GM23248 (cell line): Measurements from ENCODE around the gene TMEM30A. TPM values are rescaled to one million over a fixed set of nuclear protein-coding genes. Genes with fewer than 3 reads are reported as not detected.
A peak's percentile ranks its signal among the peaks of the same experiment; 100 is the strongest.

Source experiments
- DNase-seq: peaks from one replicate; pipeline ENCODE4 v3.0.0-alpha.2; 2015
- H2AFZ ChIP-seq: fragments of 200-600 bp; sonication (generic); 2 replicates; pipeline ENCODE4 v1.6.1; 2016; ENCODE audit warnings: antibody characterized with exemption
- H3F3A ChIP-seq: fragments of 200-600 bp; sonication (generic); 2 replicates; pipeline ENCODE4 v1.6.1; 2016; ENCODE audit warnings: mild to moderate bottlenecking, antibody characterized with exemption, mixed run types; ENCODE audit not compliant: insufficient read depth
- H3K27ac ChIP-seq: fragments of 200-600 bp; sonication (generic); 2 replicates; pipeline ENCODE4 v1.5.1; 2016; ENCODE audit warnings: mild to moderate bottlenecking
- H3K27me3 ChIP-seq: fragments of 200-600 bp; sonication (generic); replicated peaks from 2 replicates; pipeline ENCODE4 v1.6.1; 2016; ENCODE audit warnings: mild to moderate bottlenecking; ENCODE audit not compliant: insufficient read depth
- H3K36me3 ChIP-seq: fragments of 200-600 bp; sonication (generic); 2 replicates; pipeline ENCODE4 v1.6.1; 2016; ENCODE audit warnings: low read depth, mild to moderate bottlenecking
- H3K4me1 ChIP-seq: fragments of 200-600 bp; sonication (generic); 2 replicates; pipeline ENCODE4 v1.6.1; 2016; ENCODE audit warnings: mild to moderate bottlenecking; ENCODE audit not compliant: insufficient read depth
- H3K4me2 ChIP-seq: fragments of 200-600 bp; sonication (generic); one replicate; pipeline ENCODE4 v1.6.1; 2016; ENCODE audit warnings: mild to moderate bottlenecking; ENCODE audit not compliant: unreplicated experiment
- H3K4me3 ChIP-seq: fragments of 200-600 bp; sonication (generic); 2 replicates; pipeline ENCODE4 v1.5.1; 2016; ENCODE audit warnings: mild to moderate bottlenecking
- H3K79me2 ChIP-seq: fragments of 200-600 bp; sonication (generic); 2 replicates; pipeline ENCODE4 v1.6.1; 2016; ENCODE audit warnings: mild to moderate bottlenecking; ENCODE audit not compliant: insufficient read depth
- H3K9ac ChIP-seq: fragments of 200-600 bp; sonication (generic); 2 replicates; pipeline ENCODE4 v1.6.1; 2016; ENCODE audit warnings: mild to moderate bottlenecking
- H3K9me2 ChIP-seq: fragments of 200-600 bp; sonication (generic); 2 replicates; pipeline ENCODE4 v1.6.1; 2016; ENCODE audit warnings: mixed run types, mild to moderate bottlenecking, moderate library complexity; ENCODE audit not compliant: insufficient read depth
- H3K9me3 ChIP-seq: fragments of 200-600 bp; sonication (generic); one replicate; pipeline ENCODE4 v1.6.1; 2017; ENCODE audit warnings: low read depth
- H4K20me1 ChIP-seq: fragments of 200-600 bp; sonication (generic); 2 replicates; pipeline ENCODE4 v1.6.0; 2016; ENCODE audit not compliant: insufficient read depth
- EZH2 ChIP-seq: fragments of 200-600 bp; sonication (generic); IDR thresholded peaks from 2 replicates; pipeline ENCODE4 v1.6.1; 2018; ENCODE audit warnings: antibody characterized with exemption, mild to moderate bottlenecking; ENCODE audit not compliant: insufficient read depth, poor library complexity, severe bottlenecking
- EZH2phosphoT487 ChIP-seq: fragments of 200-600 bp; sonication (generic); IDR thresholded peaks from 2 replicates; pipeline ENCODE4 v1.6.1; 2018; ENCODE audit warnings: antibody characterized with exemption, moderate library complexity, mild to moderate bottlenecking, low read depth; ENCODE audit not compliant: insufficient read depth
- WGBS, 2 experiments: methylation state at CpG; one replicate each; pipeline ENCODE4 v1.1.6; 2015 to 2017; ENCODE audit warnings: low lambda C conversion rate in 2 of 2, low coverage in 1 of 2; ENCODE audit errors: missing lambda C conversion rate in 2 of 2; 5-methylcytosine and 5-hydroxymethylcytosine counted together
- in situ Hi-C: fragments of 300-500 bp; cut with MboI; formaldehyde crosslinking; loops from 2 replicates; pipeline ENCODE4 v1.15.0; 2020
- polyA plus RNA-seq: library from polyadenylated mRNA; unstranded; fragments of >200 nt; fragmentation: Nextera tagmentation; extraction: Ambion mirVana; gene quantifications from 2 replicates; pipeline ENCODE4 v1.2.1, GENCODE V29; 2016
- total RNA-seq: library from RNA; depleted of rRNA; stranded (reverse); fragments of >200 nt; shearing (Covaris generic); gene quantifications from 2 replicates; pipeline ENCODE4 v1.2.3, GENCODE V29; 2014

TMEM30A gene
- total and polyA plus RNA-seq, 2 experiments from 2014 or later: 125 to 152 TPM

DNA sequence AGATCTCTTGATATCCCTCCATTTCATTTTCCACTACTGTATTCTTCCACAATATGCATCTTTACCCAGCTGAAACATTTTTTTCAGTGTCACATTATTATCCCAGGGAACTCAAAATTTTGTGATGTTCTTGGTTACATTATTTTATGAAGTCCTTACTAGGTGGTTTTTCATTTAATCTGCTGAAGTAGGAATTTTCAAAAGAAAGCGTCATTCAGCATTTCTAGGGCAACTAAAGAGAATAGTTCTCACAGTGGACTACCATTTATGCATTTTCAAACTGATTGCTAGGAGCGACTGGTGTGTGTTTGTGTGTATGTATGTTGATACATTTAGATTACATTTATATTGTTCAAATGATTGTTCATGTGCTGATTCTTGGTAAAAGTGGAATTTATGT lies 2.4 kb upstream of the TMEM30A start:
- Histone ChIP-seq H3K27ac (no peak overlapping the region), H3K27me3 (no peaks in the 10 kb centered on the region), H3K36me3 (no peaks in the 10 kb centered on the region), H3K9me2 (no peaks in the 10 kb centered on the region), H3K9me3 (no peaks in the 10 kb centered on the region), H3F3A (no peaks in the 10 kb centered on the region), H3K4me2 (no peak overlapping the region), H3K4me1 (peaks cover 13% of the 10 kb centered on the region), H3K9ac (no peak overlapping the region), H3K79me2 (peaks cover 35% of the 10 kb centered on the region), H3K4me3 (no peak overlapping the region), H2AFZ (no peak overlapping the region), H4K20me1 (0 out of 2 replicates have a peak, but pooled peaks cover 3% of the 10 kb centered on the region)
- TF ChIP-seq EZH2: no peak
- TF ChIP-seq EZH2phosphoT487: no peak
- 91 to 95% methylated on average over 2 of the region's 2 CpGs for WGBS, 2 experiments
- no peak for DNase-seq
- in situ Hi-C loops: no loop called here

DNA sequence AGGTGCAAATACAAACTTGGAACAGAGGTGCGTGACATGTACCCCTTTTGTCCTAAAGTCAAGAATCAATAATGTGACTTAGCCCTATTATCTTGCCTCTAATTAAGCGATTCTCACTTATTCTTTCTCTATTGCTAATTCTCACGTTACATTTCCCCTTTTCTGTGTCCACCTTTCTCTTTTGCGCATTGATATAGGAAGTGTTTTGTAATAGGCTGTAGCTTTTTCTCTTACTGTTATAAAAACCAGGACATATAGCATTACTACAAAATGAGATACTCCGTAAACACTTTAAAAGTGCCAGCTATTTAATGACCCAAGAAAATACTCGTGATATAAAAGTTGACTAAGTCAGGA lies 669 bp upstream of the TMEM30A start:
- Histone ChIP-seq H3F3A (no peaks in the 10 kb centered on the region), H3K9ac (peak overlapping the region; percentile 91), H3K79me2 (peaks cover 52% of the 10 kb centered on the region), H3K4me3 (peak overlapping the region; percentile 83), H3K9me3 (no peaks in the 10 kb centered on the region), H3K4me1 (peaks cover 30% of the 10 kb centered on the region), H3K9me2 (no peaks in the 10 kb centered on the region), H2AFZ (peak overlapping the region; percentile 94), H3K4me2 (peak overlapping the region; percentile 91), H4K20me1 (0 out of 2 replicates have a peak, but pooled peaks cover 3% of the 10 kb centered on the region), H3K36me3 (no peaks in the 10 kb centered on the region), H3K27ac (peak overlapping the region; percentile 35), H3K27me3 (no peaks in the 10 kb centered on the region)
- in situ Hi-C loops: no loop called here
- WGBS, 2 experiments: 0 to 2% methylated on average over 6 of the region's 6 CpGs
- peak; percentile 24 for DNase-seq
- TF ChIP-seq EZH2phosphoT487 (no peak), EZH2 (no peak)

DNA sequence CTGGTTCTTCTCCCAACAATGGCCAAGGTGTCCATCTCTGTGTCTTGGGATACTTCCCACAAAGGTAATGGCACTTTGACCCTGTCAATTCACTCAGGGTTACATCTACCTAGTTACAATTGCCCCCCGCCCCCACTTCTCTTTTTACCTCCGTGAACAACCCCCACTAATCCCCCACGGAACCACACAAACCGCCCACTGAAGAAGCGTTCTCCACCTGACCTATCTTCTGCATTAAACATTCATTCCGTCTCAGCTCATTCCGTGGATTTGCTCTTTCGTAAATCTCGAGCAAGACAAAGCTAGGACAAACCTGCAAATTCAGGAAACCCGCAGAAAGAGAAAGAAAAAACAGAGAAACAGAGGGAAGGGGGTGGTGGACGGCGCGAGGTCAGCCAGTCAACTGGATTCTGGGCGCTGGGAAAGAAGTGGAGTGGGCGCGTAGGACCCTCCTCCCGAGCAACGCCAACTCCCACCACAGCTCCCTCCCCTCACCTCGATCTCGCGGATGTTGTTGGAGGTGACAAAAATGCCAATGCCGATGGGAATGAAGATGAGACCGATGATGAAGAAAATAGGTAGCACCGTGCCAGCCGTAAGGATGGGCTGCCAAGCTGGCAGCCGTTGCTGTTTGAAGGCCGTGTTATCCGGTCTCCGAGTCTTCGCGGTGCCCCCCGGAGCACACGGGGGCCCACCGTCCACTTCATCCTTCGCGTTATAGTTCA lies 523 bp downstream of the TMEM30A start:
- peak overlapping the region; percentile 59 for H3K27ac ChIP-seq

GRCh38 chr6:75282706-75283105 lies 1.9 kb downstream of the TMEM30A start:
- peak overlapping the region; percentile 96 for H3K4me2 ChIP-seq
- no peaks in the 10 kb centered on the region for H3K9me3 ChIP-seq
- in situ Hi-C loops: no loop called here
- peaks cover 51% of the 10 kb centered on the region for H3K4me1 ChIP-seq
- no peak overlapping the region for H2AFZ ChIP-seq
- H4K20me1 ChIP-seq: 0 out of 2 replicates have a peak, but pooled peaks cover 8% of the 10 kb centered on the region
- no peaks in the 10 kb centered on the region for H3F3A ChIP-seq
- no peaks in the 10 kb centered on the region for H3K27me3 ChIP-seq
- H3K9me2 ChIP-seq: no peaks in the 10 kb centered on the region
- H3K27ac ChIP-seq: no peak overlapping the region
- peak; percentile 67 for DNase-seq
- H3K9ac ChIP-seq: peak overlapping the region; percentile 91
- WGBS, 2 experiments: 8 to 14% methylated on average over 2 of the region's 2 CpGs
- no peaks in the 10 kb centered on the region for H3K36me3 ChIP-seq
- H3K79me2 ChIP-seq: peaks cover 77% of the 10 kb centered on the region
- no peak for TF ChIP-seq EZH2phosphoT487
- TF ChIP-seq EZH2: no peak
- H3K4me3 ChIP-seq: peak overlapping the region; percentile 83

More for the DNA sequence above, 523 bp downstream of the TMEM30A start:
- Histone ChIP-seq H3F3A (no peaks in the 10 kb centered on the region), H3K36me3 (no peaks in the 10 kb centered on the region), H3K4me1 (peaks cover 42% of the 10 kb centered on the region), H3K9me2 (no peaks in the 10 kb centered on the region), H4K20me1 (0 out of 2 replicates have a peak, but pooled peaks cover 8% of the 10 kb centered on the region), H3K4me2 (peak overlapping the region; percentile 96), H3K9ac (peak overlapping the region; percentile 91), H3K9me3 (no peaks in the 10 kb centered on the region), H3K4me3 (peak overlapping the region; percentile 83), H3K79me2 (peaks cover 64% of the 10 kb centered on the region), H3K27me3 (no peaks in the 10 kb centered on the region), H2AFZ (peak overlapping the region; percentile 85)
- DNase-seq: peak; percentile 52
- in situ Hi-C loops: no loop called here
- 0 to 1% methylated on average over 36 of the region's 36 CpGs for WGBS, 2 experiments
- no peak for TF ChIP-seq EZH2phosphoT487
- no peak for TF ChIP-seq EZH2
